HepG2 (cell line): Measurements from ENCODE around the gene CCDC106. TPM values are rescaled to one million over a fixed set of nuclear protein-coding genes. Genes with fewer than 3 reads are reported as not detected.

Source experiments
- AGO1 ChIP-seq: fragments of 200-400 bp; formaldehyde crosslinking; IDR thresholded peaks from 2 replicates; pipeline ENCODE4 v1.6.1; 2017; ENCODE audit warnings: mild to moderate bottlenecking, low read depth, low read length, moderate library complexity; ENCODE audit not compliant: poor library complexity, severe bottlenecking
- ATF6 ChIP-seq: sonication (generic); formaldehyde crosslinking; conservative IDR thresholded peaks from 2 replicates; pipeline ENCODE4 v1.4.0; 2020; ENCODE audit warnings: missing genetic modification reagents
- FOXA3 ChIP-seq: IDR thresholded peaks from 2 replicates; pipeline ENCODE4 v1.6.1; 2016; ENCODE audit warnings: missing genetic modification reagents, missing compliant biosample characterization
- GTF3A ChIP-seq: sonication (generic); formaldehyde crosslinking; conservative IDR thresholded peaks from 2 replicates; pipeline ENCODE4 v1.4.0; 2020; ENCODE audit warnings: mild to moderate bottlenecking, missing genetic modification reagents
- HDAC1 ChIP-seq: sonication (generic); formaldehyde crosslinking; IDR thresholded peaks from 2 replicates; pipeline ENCODE4 v1.5.1; 2020; ENCODE audit warnings: mild to moderate bottlenecking, missing genetic modification reagents
- HNRNPLL ChIP-seq: fragments of 200-400 bp; formaldehyde crosslinking; IDR thresholded peaks from 2 replicates; pipeline ENCODE4 v1.6.1; 2017; ENCODE audit warnings: mild to moderate bottlenecking, low read depth, low read length; ENCODE audit not compliant: poor library complexity, severe bottlenecking
- IRF9 ChIP-seq: sonication (generic); formaldehyde crosslinking; IDR thresholded peaks from 2 replicates; pipeline ENCODE4 v1.8.0; 2022; ENCODE audit warnings: missing genetic modification reagents, mild to moderate bottlenecking, borderline replicate concordance
- PAXIP1 ChIP-seq: sonication (generic); formaldehyde crosslinking; conservative IDR thresholded peaks from 2 replicates; pipeline ENCODE4 v1.4.0; 2020; ENCODE audit warnings: mild to moderate bottlenecking, missing genetic modification reagents, moderate library complexity
- SMAD3 ChIP-seq: sonication (generic); formaldehyde crosslinking; IDR thresholded peaks from 2 replicates; pipeline ENCODE4 v1.4.0; 2020; ENCODE audit warnings: missing genetic modification reagents
- TFDP1 ChIP-seq: IDR thresholded peaks from 2 replicates; pipeline ENCODE4 v1.6.1; 2016; ENCODE audit warnings: missing compliant biosample characterization, missing genetic modification reagents, borderline replicate concordance
- THAP8 ChIP-seq: sonication (generic); formaldehyde crosslinking; IDR thresholded peaks from 2 replicates; pipeline ENCODE4 v1.5.1; 2020; ENCODE audit warnings: missing genetic modification reagents, mild to moderate bottlenecking, borderline replicate concordance
- TRIM22 ChIP-seq: fragments of 450-650 bp; IDR thresholded peaks from 2 replicates; pipeline ENCODE4 v1.6.1; 2017
- UBTF ChIP-seq: sonication (generic); formaldehyde crosslinking; IDR thresholded peaks from 2 replicates; pipeline ENCODE4 v1.4.0; 2020; ENCODE audit warnings: mild to moderate bottlenecking, missing genetic modification reagents
- ZBTB42 ChIP-seq: sonication (generic); formaldehyde crosslinking; IDR thresholded peaks from 2 replicates; pipeline ENCODE4 v1.5.0; 2020; ENCODE audit warnings: mild to moderate bottlenecking, missing genetic modification reagents
- ZNF143 ChIP-seq: sonication (generic); formaldehyde crosslinking; IDR thresholded peaks from 2 replicates; pipeline ENCODE4 v1.4.0; 2020; ENCODE audit warnings: missing genetic modification reagents
- polyA plus RNA-seq, 8 experiments: library from polyadenylated mRNA; depleted of rRNA in 3 of 8; stranded (reverse) in 7 of 8; unstranded in 1 of 8; fragments of >200 nt; fragmentation: Illumina TruSeq in 4 of 8; extraction: Trizol in 4 of 8; gene quantifications; 2 replicates each; pipeline versions ENCODE4 v1.2.1 to v1.2.3, GENCODE V29; 2011 to 2016; ENCODE audit warnings: low read depth in 4 of 8, missing spikeins in 1 of 8, mixed read lengths in 1 of 8; ENCODE audit not compliant: insufficient read depth in 1 of 8
- total RNA-seq, 5 experiments: library from RNA; depleted of rRNA; stranded (reverse); fragments of >200 nt; fragmentation: Illumina TruSeq; extraction: Trizol; gene quantifications; 2 replicates each; pipeline ENCODE4 v1.2.3, GENCODE V29; 2016; ENCODE audit warnings: low read depth in 1 of 5

CCDC106 gene
- total and polyA plus RNA-seq, 2 of the 13 experiments (the other 11 are each of a cell fraction or from before 2014, with no cell fraction given): 4.7 to 8.8 TPM

- TF ChIP-seq SMAD3 (peak; percentile 92), PAXIP1 (CRISPR knock-in tag) (peak; percentile 21; the same call in 1 of the 2 replicates), ZNF143 (peak; percentile 10; the same call in 1 of the 2 replicates), AGO1 (peak; percentile 36), GTF3A (CRISPR knock-in tag) (0 out of 2 replicates have a peak, but pooled peaks have one; percentile 51), THAP8 (CRISPR knock-in tag) (no peak), FOXA3 (CRISPR knock-in tag) (peak; percentile 67), HNRNPLL (peak; percentile 84), UBTF (CRISPR knock-in tag) (peak; percentile 65), TRIM22 (no peak), TFDP1 (peak; percentile 81), HDAC1 (CRISPR knock-in tag) (peak; percentile 91), IRF9 (CRISPR knock-in tag) (peak; percentile 45; the same call in 1 of the 2 replicates), ZBTB42 (CRISPR knock-in tag) (peak; percentile 35; the same call in 1 of the 2 replicates), ATF6 (CRISPR knock-in tag) (0 out of 2 replicates have a peak, but pooled peaks have one; percentile 38)
These were observed 5.8 kb downstream of the CCDC106 start (continued) for GRCh38 chr19:55653651-55654322.
